ENCODE results near the gene R3HDM2. TPM values are rescaled to one million over a fixed set of nuclear protein-coding genes. Genes with fewer than 3 reads are reported as not detected.

R3HDM2 gene
- total RNA-seq, 1 experiment from 2014 or later, result 34.7 TPM

GRCh38 chr12:57430931-57431566 is at the start of gene R3HDM2 (continued):
- no peak for TF ChIP-seq CDX4 (CRISPR knock-in tag; IDR thresholded peaks at IDR 0.05; ENCODE audit: borderline replicate concordance)

- DNase-seq (ENCODE audit: low spot score) (no peak), ATAC-seq (no peak)
- H3K27me3 Mint-ChIP-seq (ENCODE audit: low read depth), result peaks cover 67% of the 10 kb centered on the region
- H3K4me3 Mint-ChIP-seq, result no peak within 1 kb of the TSS
- no peak within 1 kb of the TSS for H3K27ac Mint-ChIP-seq
- H3K36me3 Mint-ChIP-seq, result no peaks in the 10 kb centered on the region
- POLR2A ChIA-PET, result no interaction called here
- peaks cover 46% of the 10 kb centered on the region for H3K4me1 Mint-ChIP-seq
- H3K9me3 Mint-ChIP-seq, result no peaks in the 10 kb centered on the region
- CTCF ChIA-PET, result interaction anchor here (1.6 to 3.2 kb wide), 2 partner anchors 19 to 21 kb away, joined by 4 to 13 read pairs; partner anchors contain the start of gene GLI1
- TF ChIP-seq ERG (CRISPR knock-in tag; IDR thresholded peaks at IDR 0.05), result no peak
- TF ChIP-seq ATF3 (CRISPR knock-in tag; conservative IDR thresholded peaks at IDR 0.05), result no peak
- TF ChIP-seq MAX (CRISPR knock-in tag; IDR thresholded peaks at IDR 0.05), result no peak
- no peak for TF ChIP-seq NR3C1 (CRISPR knock-in tag; conservative IDR thresholded peaks at IDR 0.05; ENCODE audit: low read depth)
- no peak for TF ChIP-seq ETV6 (CRISPR knock-in tag; IDR thresholded peaks at IDR 0.05)
- TF ChIP-seq CREB1 (CRISPR knock-in tag; IDR thresholded peaks at IDR 0.05), result no peak
- TF ChIP-seq CTCF (IDR thresholded peaks at IDR 0.05), result no peak
- no peak for TF ChIP-seq SMAD4 (CRISPR knock-in tag; IDR thresholded peaks at IDR 0.05)
- no peak for TF ChIP-seq ARID4B (CRISPR knock-in tag; IDR thresholded peaks at IDR 0.05; ENCODE audit: borderline replicate concordance)
- no peak for TF ChIP-seq FOXP4 (CRISPR knock-in tag; IDR thresholded peaks at IDR 0.05)
- no peak for TF ChIP-seq TCF7 (CRISPR knock-in tag; IDR thresholded peaks at IDR 0.05; ENCODE audit: low read depth)
- TF ChIP-seq ZNF232 (CRISPR knock-in tag; IDR thresholded peaks at IDR 0.05), result no peak
- TF ChIP-seq ZBTB21 (CRISPR knock-in tag; IDR thresholded peaks at IDR 0.05; ENCODE audit: borderline replicate concordance), result no peak
- TF ChIP-seq TP53 (CRISPR knock-in tag; IDR thresholded peaks at IDR 0.05), result no peak
- TF ChIP-seq ZSCAN18 (CRISPR knock-in tag; IDR thresholded peaks at IDR 0.05), result no peak
- TF ChIP-seq ATF2 (CRISPR knock-in tag; IDR thresholded peaks at IDR 0.05; ENCODE audit: borderline replicate concordance, low read depth), result no peak
- TF ChIP-seq ZNF416 (CRISPR knock-in tag; IDR thresholded peaks at IDR 0.05), result no peak
- TF ChIP-seq CREM (CRISPR knock-in tag; IDR thresholded peaks at IDR 0.05), result no peak
These were observed 48.7 kb upstream of the R3HDM2 start, which contains the start of gene ARHGAP9 for GRCh38 chr12:57479376-57480115. Gene ARHGAP9, minus strand, starts transcription at chr12:57479866. Its CDS starts 460 bp downstream, at chr12:57479406.

All from WTC11 (cell line).